Panc1 (cell line): ENCODE measurements around the gene FHOD1.

Experiments used
- POLR2AphosphoS5 ChIP-seq: IDR thresholded peaks from 2 replicates; pipeline ENCODE4 v1.6.1; 2012; ENCODE audit warnings: mild to moderate bottlenecking, low read depth, low read length, moderate library complexity
- SIN3A ChIP-seq: IDR thresholded peaks from 2 replicates; pipeline ENCODE4 v1.6.1; 2012; ENCODE audit warnings: low read depth, mild to moderate bottlenecking, low read length, moderate library complexity, borderline replicate concordance; ENCODE audit not compliant: insufficient read depth
- TF ChIP-seq, protein P1 (sequence below): fragments of 450-650 bp; IDR thresholded peaks from 2 replicates; pipeline ENCODE4 v1.5.1; 2017; ENCODE audit warnings: mild to moderate bottlenecking

DNA sequence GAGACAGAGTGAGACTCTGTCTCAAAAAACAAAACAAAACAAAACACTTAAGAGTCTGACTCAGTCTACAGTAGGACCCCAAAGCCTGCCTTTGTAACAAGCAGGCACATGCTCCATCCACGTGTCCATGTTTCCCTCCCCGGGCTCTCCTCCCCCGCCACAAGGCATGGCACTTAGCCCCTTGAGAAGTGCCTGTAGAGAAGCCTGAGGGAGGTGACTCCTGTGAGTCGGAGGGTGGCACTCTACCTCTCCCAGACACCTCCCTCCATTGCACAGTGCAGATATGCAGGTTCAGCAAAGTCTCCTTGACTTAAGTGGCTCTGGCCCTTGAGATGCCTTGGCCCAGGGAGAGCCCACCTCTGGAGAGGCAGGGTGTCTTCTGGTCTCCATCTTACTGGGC, 6.8 kb downstream of the FHOD1 start:
- TF ChIP-seq, protein P1, sequence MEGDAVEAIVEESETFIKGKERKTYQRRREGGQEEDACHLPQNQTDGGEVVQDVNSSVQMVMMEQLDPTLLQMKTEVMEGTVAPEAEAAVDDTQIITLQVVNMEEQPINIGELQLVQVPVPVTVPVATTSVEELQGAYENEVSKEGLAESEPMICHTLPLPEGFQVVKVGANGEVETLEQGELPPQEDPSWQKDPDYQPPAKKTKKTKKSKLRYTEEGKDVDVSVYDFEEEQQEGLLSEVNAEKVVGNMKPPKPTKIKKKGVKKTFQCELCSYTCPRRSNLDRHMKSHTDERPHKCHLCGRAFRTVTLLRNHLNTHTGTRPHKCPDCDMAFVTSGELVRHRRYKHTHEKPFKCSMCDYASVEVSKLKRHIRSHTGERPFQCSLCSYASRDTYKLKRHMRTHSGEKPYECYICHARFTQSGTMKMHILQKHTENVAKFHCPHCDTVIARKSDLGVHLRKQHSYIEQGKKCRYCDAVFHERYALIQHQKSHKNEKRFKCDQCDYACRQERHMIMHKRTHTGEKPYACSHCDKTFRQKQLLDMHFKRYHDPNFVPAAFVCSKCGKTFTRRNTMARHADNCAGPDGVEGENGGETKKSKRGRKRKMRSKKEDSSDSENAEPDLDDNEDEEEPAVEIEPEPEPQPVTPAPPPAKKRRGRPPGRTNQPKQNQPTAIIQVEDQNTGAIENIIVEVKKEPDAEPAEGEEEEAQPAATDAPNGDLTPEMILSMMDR: no peak
- TF ChIP-seq SIN3A (no peak), POLR2AphosphoS5 (no peak)
